Testis (tissue), 2 donors: Measurements from ENCODE around the gene TBX21.

Experiments used
- POLR2A ChIP-seq: fragments of 450-650 bp; IDR thresholded peaks from one replicate; pipeline ENCODE4 v1.6.1; 2017; ENCODE audit warnings: antibody characterized with exemption, mild to moderate bottlenecking, moderate library complexity
- TF ChIP-seq, protein P1 (sequence below), 3 experiments: fragments of 450-650 bp in 2 of 3; fragments of 200-600 bp in 1 of 3; sonication (generic) in 1 of 3; IDR thresholded peaks; one replicate each; pipeline ENCODE4 v1.5.1; 2016 to 2019; ENCODE audit warnings: antibody characterized with exemption in 3 of 3, mild to moderate bottlenecking in 2 of 3, moderate library complexity in 1 of 3

DNA sequence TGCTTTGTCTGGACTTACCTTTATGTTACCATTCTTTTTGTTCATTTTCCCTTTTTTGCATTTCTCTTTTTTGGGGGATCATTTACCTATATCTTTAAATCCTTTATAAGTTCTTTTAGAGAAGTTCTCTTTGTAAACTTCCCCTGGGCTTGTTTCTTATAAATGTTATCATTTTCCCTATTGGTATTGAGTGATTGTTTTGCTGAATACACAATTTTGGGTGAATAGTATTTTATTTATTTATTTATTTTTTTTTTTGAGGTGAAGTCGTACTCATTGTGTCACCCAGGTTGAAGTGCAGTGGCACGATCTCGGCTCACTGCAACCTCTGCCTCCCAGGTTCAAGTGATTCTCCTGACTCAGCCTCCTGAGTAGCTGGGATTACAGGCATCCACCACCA lies 18.4 kb downstream of the TBX21 start:
- TF ChIP-seq, protein P1, sequence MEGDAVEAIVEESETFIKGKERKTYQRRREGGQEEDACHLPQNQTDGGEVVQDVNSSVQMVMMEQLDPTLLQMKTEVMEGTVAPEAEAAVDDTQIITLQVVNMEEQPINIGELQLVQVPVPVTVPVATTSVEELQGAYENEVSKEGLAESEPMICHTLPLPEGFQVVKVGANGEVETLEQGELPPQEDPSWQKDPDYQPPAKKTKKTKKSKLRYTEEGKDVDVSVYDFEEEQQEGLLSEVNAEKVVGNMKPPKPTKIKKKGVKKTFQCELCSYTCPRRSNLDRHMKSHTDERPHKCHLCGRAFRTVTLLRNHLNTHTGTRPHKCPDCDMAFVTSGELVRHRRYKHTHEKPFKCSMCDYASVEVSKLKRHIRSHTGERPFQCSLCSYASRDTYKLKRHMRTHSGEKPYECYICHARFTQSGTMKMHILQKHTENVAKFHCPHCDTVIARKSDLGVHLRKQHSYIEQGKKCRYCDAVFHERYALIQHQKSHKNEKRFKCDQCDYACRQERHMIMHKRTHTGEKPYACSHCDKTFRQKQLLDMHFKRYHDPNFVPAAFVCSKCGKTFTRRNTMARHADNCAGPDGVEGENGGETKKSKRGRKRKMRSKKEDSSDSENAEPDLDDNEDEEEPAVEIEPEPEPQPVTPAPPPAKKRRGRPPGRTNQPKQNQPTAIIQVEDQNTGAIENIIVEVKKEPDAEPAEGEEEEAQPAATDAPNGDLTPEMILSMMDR (IDR thresholded peaks at IDR 0.05), result no peak
- TF ChIP-seq POLR2A, result no peak
